ENCODE data around the gene KSR2. TPM values are rescaled to one million over a fixed set of nuclear protein-coding genes. Genes with fewer than 3 reads are reported as not detected.

KSR2 gene
- total RNA-seq, 1 donor, result under 0.01 TPM

GRCh38 chr12:117853600-117853999 is 115.2 kb downstream of the KSR2 start:
- Histone ChIP-seq H2AFZ (ENCODE audit: low read length) (no peak overlapping the region), H3K4me3 (ENCODE audit: insufficient read depth, low read length) (no peak overlapping the region), H4K20me1 (ENCODE audit: insufficient read depth, low read length) (no peaks in the 10 kb centered on the region), H3K79me2 (ENCODE audit: insufficient read depth, low read length) (no peaks in the 10 kb centered on the region), H3K4me1 (ENCODE audit: insufficient read depth, low read length) (peaks cover 6% of the 10 kb centered on the region), H3K27me3 (ENCODE audit: insufficient read depth, low read length) (peaks cover 3% of the 10 kb centered on the region), H3K4me2 (ENCODE audit: insufficient read depth, low read length) (no peak overlapping the region), H3K36me3 (ENCODE audit: insufficient read depth, low read length) (no peaks in the 10 kb centered on the region), H3K27ac (ENCODE audit: low read depth, low read length) (no peak overlapping the region), H3K9me3 (ENCODE audit: low read depth, low read length) (no peaks in the 10 kb centered on the region)
- peak; percentile 53 for DNase-seq (ENCODE audit: insufficient read length, low spot score, missing footprints)
- TF ChIP-seq CTCF (IDR thresholded peaks at IDR 0.05; ENCODE audit: extremely low read depth, low read depth, low read length), result no peak

GRCh38 chr12:117850048-117850447 is 118.7 kb downstream of the KSR2 start:
- Histone ChIP-seq H4K20me1 (ENCODE audit: insufficient read depth, low read length) (no peaks in the 10 kb centered on the region), H3K9me3 (ENCODE audit: low read depth, low read length) (no peaks in the 10 kb centered on the region), H2AFZ (ENCODE audit: low read length) (no peak overlapping the region), H3K4me1 (ENCODE audit: insufficient read depth, low read length) (no peaks in the 10 kb centered on the region), H3K27me3 (ENCODE audit: insufficient read depth, low read length) (peaks cover 11% of the 10 kb centered on the region), H3K4me2 (ENCODE audit: insufficient read depth, low read length) (no peak overlapping the region), H3K27ac (ENCODE audit: low read depth, low read length) (no peak overlapping the region), H3K36me3 (ENCODE audit: insufficient read depth, low read length) (no peaks in the 10 kb centered on the region), H3K79me2 (ENCODE audit: insufficient read depth, low read length) (no peaks in the 10 kb centered on the region), H3K4me3 (ENCODE audit: insufficient read depth, low read length) (no peak overlapping the region)
- peak; percentile 82 for DNase-seq (ENCODE audit: insufficient read length, low spot score, missing footprints)
- peak; percentile 90 for TF ChIP-seq CTCF (IDR thresholded peaks at IDR 0.05; ENCODE audit: extremely low read depth, low read depth, low read length)

- H3K36me3 ChIP-seq (ENCODE audit: insufficient read depth, low read length), result no peaks in the 10 kb centered on the region
- H3K27me3 ChIP-seq (ENCODE audit: insufficient read depth, low read length), result peaks cover 11% of the 10 kb centered on the region
- H3K9me3 ChIP-seq (ENCODE audit: low read depth, low read length), result peaks cover 6% of the 10 kb centered on the region
- H2AFZ ChIP-seq (ENCODE audit: low read length), result no peak overlapping the region
- no peak for DNase-seq (ENCODE audit: insufficient read length, low spot score, missing footprints)
- H4K20me1 ChIP-seq (ENCODE audit: insufficient read depth, low read length), result no peaks in the 10 kb centered on the region
- H3K79me2 ChIP-seq (ENCODE audit: insufficient read depth, low read length), result no peaks in the 10 kb centered on the region
- TF ChIP-seq CTCF (IDR thresholded peaks at IDR 0.05; ENCODE audit: extremely low read depth, low read depth, low read length), result no peak
- no peak overlapping the region for H3K4me3 ChIP-seq (ENCODE audit: insufficient read depth, low read length)
- no peak overlapping the region for H3K27ac ChIP-seq (ENCODE audit: low read depth, low read length)
- no peak overlapping the region for H3K4me2 ChIP-seq (ENCODE audit: insufficient read depth, low read length)
- no peaks in the 10 kb centered on the region for H3K4me1 ChIP-seq (ENCODE audit: insufficient read depth, low read length)
Observed at GRCh38 chr12:117847371-117847770, 121.4 kb downstream of the KSR2 start.

GRCh38 chr12:117845271-117845904 is 123.4 kb downstream of the KSR2 start:
- Histone ChIP-seq H3K4me2 (ENCODE audit: insufficient read depth, low read length) (no peak overlapping the region), H3K4me3 (ENCODE audit: insufficient read depth, low read length) (no peak overlapping the region), H4K20me1 (ENCODE audit: insufficient read depth, low read length) (no peaks in the 10 kb centered on the region), H3K4me1 (ENCODE audit: insufficient read depth, low read length) (no peaks in the 10 kb centered on the region), H3K27ac (ENCODE audit: low read depth, low read length) (no peak overlapping the region), H3K9me3 (ENCODE audit: low read depth, low read length) (peaks cover 6% of the 10 kb centered on the region), H3K36me3 (ENCODE audit: insufficient read depth, low read length) (no peaks in the 10 kb centered on the region), H2AFZ (ENCODE audit: low read length) (no peak overlapping the region), H3K79me2 (ENCODE audit: insufficient read depth, low read length) (no peaks in the 10 kb centered on the region), H3K27me3 (ENCODE audit: insufficient read depth, low read length) (peaks cover 15% of the 10 kb centered on the region)
- peak; percentile 37 for DNase-seq (ENCODE audit: insufficient read length, low spot score, missing footprints)
- TF ChIP-seq CTCF (IDR thresholded peaks at IDR 0.05; ENCODE audit: extremely low read depth, low read depth, low read length), result no peak

Measured in osteoblast (primary cell).